Kidney (tissue), 14 donors: Measurements from ENCODE around the gene MPPED1. TPM values are rescaled to one million over a fixed set of nuclear protein-coding genes. Genes with fewer than 3 reads are reported as not detected.

ENCODE experiments used
- DNase-seq, 5 donors: peaks; one replicate each; pipeline ENCODE4 v3.0.0-alpha.2; 2013 to 2020
- FAIRE-seq: peaks from 2 replicates; lab custom pipeline; 2012; peaks lifted over from hg19 to GRCh38; lab: Jason Lieb, UNC
- H3K27ac ChIP-seq, 2 donors: one replicate each; pipeline ENCODE4 v1.7.0; 2013; ENCODE audit warnings: low read depth in 2 of 2, low read length in 2 of 2, inconsistent platforms in 1 of 2
- H3K27me3 ChIP-seq: one replicate; pipeline ENCODE4 v1.7.1; 2013; ENCODE audit warnings: low read length, inconsistent platforms; ENCODE audit not compliant: control insufficient read depth, insufficient read depth
- H3K36me3 ChIP-seq, 3 donors: one replicate each; pipeline versions ENCODE4 v1.7.0 to v1.7.1; 2013; ENCODE audit warnings: low read length in 3 of 3, control low read depth in 1 of 3, inconsistent platforms in 1 of 3; ENCODE audit not compliant: insufficient read depth in 3 of 3, control insufficient read depth in 2 of 3
- H3K4me1 ChIP-seq, 3 donors: one replicate each; pipeline versions ENCODE4 v1.7.0 to v1.7.1; 2013; ENCODE audit warnings: low read length in 3 of 3, inconsistent platforms in 1 of 3, low read depth in 1 of 3; ENCODE audit not compliant: control insufficient read depth in 2 of 3, insufficient read depth in 2 of 3
- H3K4me3 ChIP-seq, 3 donors: one replicate each; pipeline versions ENCODE4 v1.7.0 to v1.8.1; 2013; ENCODE audit warnings: low read length in 3 of 3, control low read depth in 1 of 3, inconsistent platforms in 1 of 3
- H3K9ac ChIP-seq, 3 donors: one replicate each; pipeline versions ENCODE4 v1.7.0 to v1.7.1; 2013; ENCODE audit warnings: low read length in 3 of 3, control low read depth in 1 of 3, inconsistent platforms in 1 of 3
- H3K9me3 ChIP-seq, 3 donors: one replicate each; pipeline versions ENCODE4 v1.7.0 to v1.7.1; 2013; ENCODE audit warnings: low read length in 3 of 3, control low read depth in 1 of 3, inconsistent platforms in 1 of 3; ENCODE audit not compliant: control insufficient read depth in 2 of 3, insufficient read depth in 1 of 3
- intact Hi-C: fragments of 100-400 bp; cut with DNase I; formaldehyde crosslinking; loops from one replicate; pipeline ENCODE4 v1.11.1; 2022
- polyA plus RNA-seq: library from polyadenylated mRNA; stranded (reverse); fragments of 350-450 nt; fragmentation: Illumina TruSeq; extraction: RNeasy Lipid Tissue Mini Kit (QIAGEN cat#74804); gene quantifications from one replicate; pipeline ENCODE4 v1.2.3, GENCODE V29; 2014; ENCODE audit warnings: low read depth, low replicate concordance; ENCODE audit not compliant: insufficient read depth
- total RNA-seq: library from RNA; stranded (reverse); fragmentation: NEBNext Ultra II Directional; extraction: Animal tissue kit (Norgen Biotek cat#: 25700); gene quantifications from one replicate; pipeline ENCODE4 v1.2.1, GENCODE V29; 2021
- TF ChIP-seq, protein P1 (sequence below): IDR thresholded peaks from 3 replicates; pipeline ENCODE4 v1.5.1; 2012; ENCODE audit warnings: mild to moderate bottlenecking, moderate library complexity, borderline replicate concordance; ENCODE audit not compliant: insufficient read depth; ENCODE audit errors: extremely low read depth
- donor health status: control.
- donor health status: control.
- donor health status: control.
- donor health status: control.
- donor health status: control.
- donor health status: DM: yes; HTN: yes; CAD: no.
- donor health status: Normal renal cell carcinoma (clear cell type).

MPPED1 gene
- total and polyA plus RNA-seq, 2 donors from 2014 or later = not detected

DNA sequence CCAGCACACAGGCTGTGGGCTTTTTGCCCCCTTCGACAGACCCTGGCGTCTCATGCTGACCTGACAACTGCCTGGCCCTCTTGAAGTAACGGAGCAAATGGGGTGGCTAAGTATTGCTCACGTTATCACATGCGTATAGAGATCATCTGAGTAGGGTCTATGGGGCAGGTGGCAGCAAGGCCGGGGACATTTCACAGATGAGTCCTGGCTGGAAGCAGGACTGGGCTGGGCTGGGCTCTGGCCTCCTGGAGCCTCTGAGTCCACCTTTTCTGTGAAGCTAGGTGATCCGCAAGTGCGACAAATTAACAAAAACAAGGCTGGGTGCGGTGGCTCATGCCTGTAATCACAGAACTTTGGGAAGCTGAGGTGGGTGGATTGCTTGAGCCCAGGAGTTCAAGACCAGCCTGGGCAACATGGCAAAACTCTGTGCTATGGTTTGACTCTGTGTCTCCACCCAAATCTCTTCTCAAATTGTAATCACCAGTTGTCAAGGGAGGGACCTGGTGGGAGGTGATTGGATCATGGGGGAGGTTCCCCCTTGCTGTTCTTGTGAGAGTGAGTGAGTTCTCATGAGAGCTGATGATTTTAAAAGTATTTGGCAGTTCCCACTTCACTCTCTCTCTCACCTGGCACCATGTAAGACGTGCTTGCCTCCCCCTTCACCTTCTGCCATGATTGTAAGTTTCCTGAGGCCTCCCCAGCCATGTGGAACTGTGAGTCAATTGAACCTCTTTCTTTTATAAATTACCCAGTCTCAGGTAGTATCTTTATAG lies 122.0 kb downstream of the MPPED1 start:
- Histone ChIP-seq H3K36me3 (peaks cover 0 to 3% (median 0%) of the 10 kb centered on the region in 3 donors), H3K9ac (no peak overlapping the region), H3K4me3 (no peak overlapping the region), H3K27ac (no peak overlapping the region), H3K27me3 (no peaks in the 10 kb centered on the region), H3K9me3 (peaks cover 0 to 2% (median 0%) of the 10 kb centered on the region in 3 donors), H3K4me1 (no peaks in the 10 kb centered on the region)
- TF ChIP-seq, protein P1, sequence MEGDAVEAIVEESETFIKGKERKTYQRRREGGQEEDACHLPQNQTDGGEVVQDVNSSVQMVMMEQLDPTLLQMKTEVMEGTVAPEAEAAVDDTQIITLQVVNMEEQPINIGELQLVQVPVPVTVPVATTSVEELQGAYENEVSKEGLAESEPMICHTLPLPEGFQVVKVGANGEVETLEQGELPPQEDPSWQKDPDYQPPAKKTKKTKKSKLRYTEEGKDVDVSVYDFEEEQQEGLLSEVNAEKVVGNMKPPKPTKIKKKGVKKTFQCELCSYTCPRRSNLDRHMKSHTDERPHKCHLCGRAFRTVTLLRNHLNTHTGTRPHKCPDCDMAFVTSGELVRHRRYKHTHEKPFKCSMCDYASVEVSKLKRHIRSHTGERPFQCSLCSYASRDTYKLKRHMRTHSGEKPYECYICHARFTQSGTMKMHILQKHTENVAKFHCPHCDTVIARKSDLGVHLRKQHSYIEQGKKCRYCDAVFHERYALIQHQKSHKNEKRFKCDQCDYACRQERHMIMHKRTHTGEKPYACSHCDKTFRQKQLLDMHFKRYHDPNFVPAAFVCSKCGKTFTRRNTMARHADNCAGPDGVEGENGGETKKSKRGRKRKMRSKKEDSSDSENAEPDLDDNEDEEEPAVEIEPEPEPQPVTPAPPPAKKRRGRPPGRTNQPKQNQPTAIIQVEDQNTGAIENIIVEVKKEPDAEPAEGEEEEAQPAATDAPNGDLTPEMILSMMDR = no peak
- intact Hi-C loops = no loop called here
- FAIRE-seq (no peak), DNase-seq (peak in 1 of 5 donors; percentile 14)

DNA sequence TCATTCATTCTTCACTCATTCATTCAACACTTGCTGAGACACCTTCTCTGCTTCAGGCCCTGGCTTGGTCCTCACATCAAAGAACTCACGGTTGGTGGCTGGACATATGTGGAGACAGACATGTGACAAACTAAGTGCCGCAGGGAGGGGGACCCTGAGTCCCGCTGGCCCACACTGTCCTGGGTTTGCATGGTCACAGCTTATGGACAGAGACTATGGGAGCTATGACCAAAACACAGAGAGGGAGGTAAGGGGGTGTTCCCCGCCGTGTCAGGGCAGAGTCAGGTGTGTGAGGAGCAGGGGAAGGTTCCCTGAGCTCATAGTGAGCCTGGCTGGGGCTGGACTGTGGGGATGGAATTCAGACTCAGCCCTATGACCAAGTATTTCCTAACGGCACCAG lies 123.1 kb downstream of the MPPED1 start:
- TF ChIP-seq, protein P1 = no peak
- intact Hi-C loops = no loop called here
- Histone ChIP-seq H3K9me3 (no peaks in the 10 kb centered on the region), H3K9ac (no peak overlapping the region), H3K36me3 (peaks cover 0 to 3% (median 0%) of the 10 kb centered on the region in 3 donors), H3K27ac (no peak overlapping the region), H3K27me3 (no peaks in the 10 kb centered on the region), H3K4me3 (no peak overlapping the region), H3K4me1 (no peaks in the 10 kb centered on the region)
- FAIRE-seq (no peak), DNase-seq (no peak)

DNA sequence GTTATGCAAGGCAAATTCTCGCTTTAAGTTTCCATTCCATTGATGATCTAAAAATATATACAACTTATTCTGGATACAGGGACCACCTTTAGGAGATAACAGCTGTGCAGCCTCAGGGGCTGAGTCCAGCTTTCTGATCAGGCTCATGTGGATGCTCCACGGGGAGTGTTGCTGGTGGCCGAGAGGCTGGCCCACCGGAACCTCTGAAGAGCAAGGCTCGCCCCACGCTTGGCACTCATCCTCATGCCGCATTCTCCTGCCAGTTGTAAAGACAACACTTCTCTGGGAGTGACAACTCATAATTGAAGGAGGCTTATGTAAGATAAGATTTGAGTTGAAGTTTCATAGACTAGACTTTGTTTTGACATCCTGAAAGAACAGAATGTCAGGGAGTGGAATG lies 123.5 kb downstream of the MPPED1 start:
- DNase-seq = no peak
- Histone ChIP-seq H3K27ac (no peak overlapping the region), H3K4me1 (no peaks in the 10 kb centered on the region), H3K4me3 (no peak overlapping the region), H3K36me3 (peaks cover 0 to 3% (median 0%) of the 10 kb centered on the region in 3 donors), H3K9ac (no peak overlapping the region), H3K27me3 (no peaks in the 10 kb centered on the region), H3K9me3 (no peaks in the 10 kb centered on the region)
- intact Hi-C loops = no loop called here
- no peak for FAIRE-seq
- TF ChIP-seq, protein P1 = no peak
